ENCODE results near the gene S1PR5.

- TF ChIP-seq CTCF (IDR thresholded peaks at IDR 0.05), result no peak
- no peak for TF ChIP-seq POLR2AphosphoS5 (IDR thresholded peaks at IDR 0.05)
- TF ChIP-seq POLR2A (IDR thresholded peaks at IDR 0.05; ENCODE audit: low read depth), result no peak
- TF ChIP-seq EP300 (IDR thresholded peaks at IDR 0.05), result no peak
Observed at GRCh38 chr19:10562609-10563008, 45.4 kb upstream of the S1PR5 start.

Measured in esophagus muscularis mucosa (tissue), 4 donors.